ENCODE results near the gene ITGA11.

DNA sequence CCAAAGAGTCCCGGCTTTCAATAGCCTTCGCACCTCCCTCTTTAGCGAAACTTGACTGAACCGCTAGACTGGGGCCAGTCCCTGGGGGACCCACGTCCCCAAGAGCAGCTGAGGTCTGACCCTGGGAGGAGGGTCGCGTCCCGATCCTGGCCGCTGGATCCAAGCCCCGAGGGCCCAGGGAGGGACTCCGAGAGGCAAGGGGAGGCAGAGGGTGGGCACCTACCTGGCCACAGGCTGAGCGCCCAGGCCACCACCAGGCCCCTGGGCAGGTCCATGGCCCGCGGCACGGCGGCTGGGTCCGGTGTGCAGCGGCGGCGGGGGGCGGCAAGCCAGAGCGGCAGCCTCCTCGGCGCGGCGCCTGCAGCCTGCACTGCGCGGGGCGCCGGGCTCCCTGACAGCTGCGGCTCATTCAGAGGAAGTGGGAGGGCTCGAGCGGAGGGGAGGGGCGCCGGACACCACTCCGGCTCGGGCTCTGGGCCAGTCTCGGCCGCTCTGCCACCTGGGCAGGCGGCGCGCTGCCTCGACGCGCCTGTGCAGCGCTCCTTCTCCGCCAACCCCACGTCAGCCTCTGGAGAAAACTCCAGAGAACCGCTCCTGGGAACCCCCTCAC lies at the start of gene ITGA11:
- TF ChIP-seq, protein P1, sequence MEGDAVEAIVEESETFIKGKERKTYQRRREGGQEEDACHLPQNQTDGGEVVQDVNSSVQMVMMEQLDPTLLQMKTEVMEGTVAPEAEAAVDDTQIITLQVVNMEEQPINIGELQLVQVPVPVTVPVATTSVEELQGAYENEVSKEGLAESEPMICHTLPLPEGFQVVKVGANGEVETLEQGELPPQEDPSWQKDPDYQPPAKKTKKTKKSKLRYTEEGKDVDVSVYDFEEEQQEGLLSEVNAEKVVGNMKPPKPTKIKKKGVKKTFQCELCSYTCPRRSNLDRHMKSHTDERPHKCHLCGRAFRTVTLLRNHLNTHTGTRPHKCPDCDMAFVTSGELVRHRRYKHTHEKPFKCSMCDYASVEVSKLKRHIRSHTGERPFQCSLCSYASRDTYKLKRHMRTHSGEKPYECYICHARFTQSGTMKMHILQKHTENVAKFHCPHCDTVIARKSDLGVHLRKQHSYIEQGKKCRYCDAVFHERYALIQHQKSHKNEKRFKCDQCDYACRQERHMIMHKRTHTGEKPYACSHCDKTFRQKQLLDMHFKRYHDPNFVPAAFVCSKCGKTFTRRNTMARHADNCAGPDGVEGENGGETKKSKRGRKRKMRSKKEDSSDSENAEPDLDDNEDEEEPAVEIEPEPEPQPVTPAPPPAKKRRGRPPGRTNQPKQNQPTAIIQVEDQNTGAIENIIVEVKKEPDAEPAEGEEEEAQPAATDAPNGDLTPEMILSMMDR (IDR thresholded peaks at IDR 0.05; ENCODE audit: insufficient read depth, low read depth, low read length) = no peak
- no peak for TF ChIP-seq EZH2 (IDR thresholded peaks at IDR 0.05; ENCODE audit: insufficient read depth, low read length)
